Measurements from ENCODE around the gene MAMDC4. TPM values are rescaled to one million over a fixed set of nuclear protein-coding genes. Genes with fewer than 3 reads are reported as not detected.

The MAMDC4 gene
- total RNA-seq, 1 experiment from 2014 or later, result 0.15 TPM

DNA sequence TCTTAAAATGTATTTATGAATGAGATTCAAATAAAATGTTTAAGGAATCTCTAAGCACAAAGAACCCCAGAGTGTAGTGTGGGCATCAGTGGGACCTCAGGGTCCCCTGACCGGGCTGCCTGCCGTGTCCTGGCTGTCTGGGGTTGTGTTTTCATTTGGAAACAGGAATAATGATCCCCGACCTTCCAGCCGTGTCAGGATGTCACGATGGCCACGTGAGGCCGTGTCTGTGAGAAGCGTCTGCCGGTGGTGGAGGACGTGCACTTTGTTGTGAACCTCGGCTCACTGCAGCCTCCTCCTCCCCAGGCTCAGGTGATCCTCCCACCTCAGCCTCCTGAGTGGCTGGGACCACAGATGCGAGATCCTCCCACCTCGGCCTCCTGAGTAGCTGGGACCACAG, 38.5 kb downstream of the MAMDC4 start:
- no peak for DNase-seq (ENCODE audit: low spot score)

DNA sequence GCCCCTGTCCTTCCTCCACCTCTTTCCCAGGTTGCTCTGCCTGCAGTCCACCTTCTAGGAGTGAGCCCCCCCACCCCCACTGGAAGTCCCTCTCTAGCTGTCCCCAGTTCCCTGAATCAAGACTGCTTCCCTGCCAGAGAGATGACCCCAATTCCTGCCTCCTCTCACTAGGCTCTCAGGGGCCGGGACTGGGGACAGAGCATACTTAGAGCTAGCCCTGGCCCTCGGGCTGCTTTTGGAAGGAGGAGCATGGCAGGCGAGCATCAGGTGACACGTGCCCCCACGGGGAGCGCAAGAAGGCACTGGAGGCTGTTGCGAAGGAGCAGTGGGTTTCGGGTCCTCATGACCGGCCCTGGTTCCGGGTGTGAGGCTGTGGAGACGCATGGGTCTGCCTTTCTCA, 43.9 kb downstream of the MAMDC4 start:
- DNase-seq (ENCODE audit: low spot score), result no peak

- no peak for DNase-seq (ENCODE audit: low spot score)
These were observed 46.4 kb downstream of the MAMDC4 start for GRCh38 chr9:136898483-136899100.

- DNase-seq (ENCODE audit: low spot score), result no peak
These were observed 47.0 kb downstream of the MAMDC4 start for GRCh38 chr9:136899196-136899595.

DNA sequence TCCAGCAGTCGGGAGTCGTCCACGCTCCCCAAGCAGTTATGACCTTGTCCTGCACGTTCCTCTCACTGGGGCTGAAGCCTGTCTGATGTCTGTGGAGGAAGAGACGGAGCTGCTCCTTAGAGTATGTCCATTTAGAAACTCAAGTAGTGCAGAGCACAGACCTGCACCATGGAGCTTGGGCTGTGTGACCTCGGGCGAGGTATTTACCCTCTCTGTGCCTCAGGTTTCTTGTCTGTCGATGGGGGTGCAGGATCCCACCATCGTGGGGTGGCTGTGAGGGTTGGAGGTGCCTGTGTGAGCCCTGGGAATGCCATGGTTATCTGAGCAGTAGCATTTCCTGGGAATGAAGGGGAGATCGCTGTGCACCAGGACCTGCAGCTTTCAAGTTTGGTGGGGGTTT, 48.4 kb downstream of the MAMDC4 start:
- no peak for DNase-seq (ENCODE audit: low spot score)

- DNase-seq (ENCODE audit: low spot score), result no peak
These were observed 48.9 kb downstream of the MAMDC4 start for GRCh38 chr9:136900988-136901515.

DNA sequence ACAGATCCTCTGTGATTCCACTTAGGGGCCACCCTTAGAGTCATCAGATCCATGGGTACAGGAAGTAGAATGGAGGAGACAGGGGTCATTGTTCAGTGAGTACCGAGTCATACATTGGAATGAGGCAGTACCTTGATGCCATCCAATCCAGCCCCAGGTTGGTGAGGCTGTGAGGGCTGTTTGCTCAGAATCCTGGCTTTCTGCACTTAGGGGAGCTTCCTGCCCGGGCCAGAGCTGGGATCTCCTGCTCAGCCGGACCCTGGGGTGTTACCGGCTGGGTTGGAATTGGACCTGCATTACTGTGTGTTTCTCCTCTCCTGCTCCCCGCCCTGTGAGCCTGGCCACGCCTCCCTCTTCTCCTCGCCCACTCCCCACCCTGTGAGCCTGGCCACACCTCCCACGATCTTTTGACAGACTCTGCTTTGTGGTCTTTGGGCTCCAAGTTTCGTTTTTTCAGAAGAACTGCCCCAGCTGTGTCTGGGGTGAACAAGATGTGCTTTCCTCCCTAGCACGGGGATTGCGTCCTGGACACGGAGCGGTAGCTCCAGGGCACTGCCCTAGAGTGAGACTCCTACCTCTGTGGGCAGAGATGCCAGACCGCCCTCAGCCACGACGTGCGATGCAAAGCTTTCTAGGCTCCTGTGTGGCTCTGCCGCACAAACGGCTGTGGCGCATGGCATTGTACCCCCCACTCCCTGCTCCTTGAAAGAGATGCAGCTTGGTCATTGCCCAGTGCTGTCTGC, 49.5 kb downstream of the MAMDC4 start:
- DNase-seq (ENCODE audit: low spot score), result peak; percentile 36

- DNase-seq (ENCODE audit: low spot score), result peak; percentile 69
These were observed 50.2 kb downstream of the MAMDC4 start for GRCh38 chr9:136902259-136902821.

GRCh38 chr9:136903041-136903554, 51.0 kb downstream of the MAMDC4 start:
- DNase-seq (ENCODE audit: low spot score), result no peak

GRCh38 chr9:136906266-136906665, 54.1 kb downstream of the MAMDC4 start:
- DNase-seq (ENCODE audit: low spot score), result no peak

GRCh38 chr9:136907011-136907914, 55.1 kb downstream of the MAMDC4 start:
- no peak for DNase-seq (ENCODE audit: low spot score)

Other genes with a start within 250 kb of the MAMDC4 start
- gene EGFL7, start 189.4 kb upstream of the MAMDC4 start, total RNA-seq (2014; rRNA removed; shearing (Covaris generic)), result 60.2 and 76.5 TPM in 2 replicates
- 32.3 and 33.8 TPM in 2 replicates for gene AGPAT2, start 164.9 kb upstream of the MAMDC4 start, total RNA-seq (2014; rRNA removed; shearing (Covaris generic))
- 3.8 and 6.1 TPM in 2 replicates for gene DIPK1B, start 139.8 kb upstream of the MAMDC4 start, total RNA-seq (2014; rRNA removed; shearing (Covaris generic))
- gene LCN10, start 109.4 kb upstream of the MAMDC4 start, total RNA-seq (2014; rRNA removed; shearing (Covaris generic)), result not detected in 2 replicates
- not detected in 2 replicates for gene LCN6, start 103.8 kb upstream of the MAMDC4 start, total RNA-seq (2014; rRNA removed; shearing (Covaris generic))
- not detected in 2 replicates for gene LCN8, start 94.1 kb upstream of the MAMDC4 start, total RNA-seq (2014; rRNA removed; shearing (Covaris generic))
- not detected in 2 replicates for gene LCN15, start 87.8 kb upstream of the MAMDC4 start, total RNA-seq (2014; rRNA removed; shearing (Covaris generic))
- gene TMEM141, start 61.0 kb upstream of the MAMDC4 start, total RNA-seq (2014; rRNA removed; shearing (Covaris generic)), result 87.0 and 93.0 TPM in 2 replicates
- gene CCDC183, start 56.0 kb upstream of the MAMDC4 start, total RNA-seq (2014; rRNA removed; shearing (Covaris generic)), result 0.47 TPM in 1 of 2 replicates, not detected in the other
- 23.6 and 35.0 TPM in 2 replicates for gene RABL6, start 44.4 kb upstream of the MAMDC4 start, total RNA-seq (2014; rRNA removed; shearing (Covaris generic))
- gene AJM1, start 9.9 kb upstream of the MAMDC4 start, total RNA-seq (2014; rRNA removed; shearing (Covaris generic)), result 0.06 and 0.21 TPM in 2 replicates
- 100 and 119 TPM in 2 replicates for gene PHPT1, start 2.9 kb upstream of the MAMDC4 start, total RNA-seq (2014; rRNA removed; shearing (Covaris generic))
- 458 and 510 TPM in 2 replicates for gene EDF1, start 14.0 kb downstream of the MAMDC4 start, total RNA-seq (2014; rRNA removed; shearing (Covaris generic))
- gene TRAF2, start 34.2 kb downstream of the MAMDC4 start, total RNA-seq (2014; rRNA removed; shearing (Covaris generic)), result 8.1 and 11.3 TPM in 2 replicates
- gene FBXW5, start 92.4 kb downstream of the MAMDC4 start, total RNA-seq (2014; rRNA removed; shearing (Covaris generic)), result 56.2 and 83.0 TPM in 2 replicates
- not detected in 2 replicates for gene C8G, start 92.9 kb downstream of the MAMDC4 start, total RNA-seq (2014; rRNA removed; shearing (Covaris generic))
- not detected in 2 replicates for gene LCN12, start 99.9 kb downstream of the MAMDC4 start, total RNA-seq (2014; rRNA removed; shearing (Covaris generic))
- gene PTGDS, start 125.2 kb downstream of the MAMDC4 start, total RNA-seq (2014; rRNA removed; shearing (Covaris generic)), result not detected in 2 replicates
- not detected in 2 replicates for gene LCNL1, start 130.6 kb downstream of the MAMDC4 start, total RNA-seq (2014; rRNA removed; shearing (Covaris generic))
- 32.0 and 41.3 TPM in 2 replicates for gene PAXX, start 140.1 kb downstream of the MAMDC4 start, total RNA-seq (2014; rRNA removed; shearing (Covaris generic))
- 0.64 TPM in 1 of 2 replicates, not detected in the other for gene CLIC3, start 144.2 kb downstream of the MAMDC4 start, total RNA-seq (2014; rRNA removed; shearing (Covaris generic))
- 4.9 and 22.4 TPM in 2 replicates for gene ABCA2, start 175.9 kb downstream of the MAMDC4 start, total RNA-seq (2014; rRNA removed; shearing (Covaris generic))
- not detected in 2 replicates for gene FUT7, start 179.7 kb downstream of the MAMDC4 start, total RNA-seq (2014; rRNA removed; shearing (Covaris generic))
- gene NPDC1, start 193.8 kb downstream of the MAMDC4 start, total RNA-seq (2014; rRNA removed; shearing (Covaris generic)), result 1.2 and 4.1 TPM in 2 replicates
- gene ENTPD2, start 201.7 kb downstream of the MAMDC4 start, total RNA-seq (2014; rRNA removed; shearing (Covaris generic)), result not detected in 2 replicates
- gene SAPCD2, start 218.2 kb downstream of the MAMDC4 start, total RNA-seq (2014; rRNA removed; shearing (Covaris generic)), result 5.9 and 12.4 TPM in 2 replicates
- gene UAP1L1, start 225.2 kb downstream of the MAMDC4 start, total RNA-seq (2014; rRNA removed; shearing (Covaris generic)), result 6.6 and 7.4 TPM in 2 replicates
- 38.6 and 62.6 TPM in 2 replicates for gene MAN1B1, start 234.6 kb downstream of the MAMDC4 start, total RNA-seq (2014; rRNA removed; shearing (Covaris generic))